Mucosa of descending colon (tissue), 3 donors: ENCODE data around the gene ECHDC3. TPM values are rescaled to one million over a fixed set of nuclear protein-coding genes. Genes with fewer than 3 reads are reported as not detected.

Source experiments
- ATAC-seq: fragments of 200-7000 bp; cut with Tn5 transposase; one replicate; pipeline ENCODE4 v1.9.1; 2020; ENCODE audit warnings: mild to moderate bottlenecking, moderate library complexity
- DNase-seq, 3 donors: peaks; one replicate each; pipeline ENCODE4 v3.0.0-alpha.2; 2020
- H3K36me3 ChIP-seq: fragments of 200-600 bp; one replicate; pipeline ENCODE4 v1.8.0; 2021; ENCODE audit warnings: low read depth, mild to moderate bottlenecking
- H3K4me1 ChIP-seq: fragments of 200-600 bp; one replicate; pipeline ENCODE4 v1.8.0; 2021; ENCODE audit warnings: low read depth, mild to moderate bottlenecking
- H3K4me3 ChIP-seq: fragments of 200-600 bp; one replicate; pipeline ENCODE4 v1.8.0; 2021; ENCODE audit warnings: mild to moderate bottlenecking
- H3K9me3 ChIP-seq: fragments of 200-600 bp; one replicate; pipeline ENCODE4 v1.8.0; 2021; ENCODE audit warnings: mild to moderate bottlenecking
- intact Hi-C, 2 donors: fragments of 100-400 bp; cut with DNase I in 1 of 2; cut with micrococcal nuclease in 1 of 2; formaldehyde crosslinking; loops; one replicate each; pipeline versions ENCODE4 v1.11.0 to v1.11.1; 2022; cut with DNase I, micrococcal nuclease
- total RNA-seq, 3 donors: library from RNA; stranded (reverse); fragmentation: NEBNext Ultra II Directional in 2 of 3; extraction: Animal tissue kit (Norgen Biotek cat#: 25700) in 2 of 3; gene quantifications; one replicate each; pipeline versions ENCODE4 v1.2.1 to v1.2.4, GENCODE V29; 2021 to 2023
- TF ChIP-seq, protein P1 (sequence below): fragments of 200-600 bp; IDR thresholded peaks from one replicate; pipeline ENCODE4 v1.8.0; 2022; ENCODE audit warnings: antibody characterized with exemption, mild to moderate bottlenecking
- donor health status: DM: no; HTN: no; CAD: no; lungs with moderate emphysema.
- donor health status: DM: no; HTN: no; CAD: no.
- donor health status: DM: no; HTN: yes; CAD: no.

ECHDC3 gene
- total RNA-seq, 3 donors from 2014 or later, result 0.43 to 9.4 (median 1.3) TPM

DNA sequence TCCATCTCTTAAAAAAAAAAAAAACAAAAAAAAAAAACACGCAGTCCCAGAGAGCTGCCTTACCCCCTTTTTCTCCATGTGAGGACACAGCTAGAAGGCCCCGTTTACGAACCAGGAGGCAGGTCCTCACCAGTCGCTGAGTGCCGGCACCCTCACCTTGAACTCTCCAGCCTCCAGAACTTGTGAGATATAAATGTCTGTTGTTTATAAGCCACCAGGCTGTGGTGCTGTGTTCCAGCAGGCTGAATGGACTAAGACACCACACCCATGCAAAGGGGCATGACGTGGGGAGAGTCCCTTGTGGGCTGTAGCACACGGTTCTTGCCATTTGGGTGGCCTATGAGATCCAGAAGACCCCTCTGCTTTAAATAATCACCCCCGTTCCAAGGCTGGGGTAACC is 17.2 kb downstream of the ECHDC3 start:
- no peaks in the 10 kb centered on the region for H3K36me3 ChIP-seq
- TF ChIP-seq, protein P1, sequence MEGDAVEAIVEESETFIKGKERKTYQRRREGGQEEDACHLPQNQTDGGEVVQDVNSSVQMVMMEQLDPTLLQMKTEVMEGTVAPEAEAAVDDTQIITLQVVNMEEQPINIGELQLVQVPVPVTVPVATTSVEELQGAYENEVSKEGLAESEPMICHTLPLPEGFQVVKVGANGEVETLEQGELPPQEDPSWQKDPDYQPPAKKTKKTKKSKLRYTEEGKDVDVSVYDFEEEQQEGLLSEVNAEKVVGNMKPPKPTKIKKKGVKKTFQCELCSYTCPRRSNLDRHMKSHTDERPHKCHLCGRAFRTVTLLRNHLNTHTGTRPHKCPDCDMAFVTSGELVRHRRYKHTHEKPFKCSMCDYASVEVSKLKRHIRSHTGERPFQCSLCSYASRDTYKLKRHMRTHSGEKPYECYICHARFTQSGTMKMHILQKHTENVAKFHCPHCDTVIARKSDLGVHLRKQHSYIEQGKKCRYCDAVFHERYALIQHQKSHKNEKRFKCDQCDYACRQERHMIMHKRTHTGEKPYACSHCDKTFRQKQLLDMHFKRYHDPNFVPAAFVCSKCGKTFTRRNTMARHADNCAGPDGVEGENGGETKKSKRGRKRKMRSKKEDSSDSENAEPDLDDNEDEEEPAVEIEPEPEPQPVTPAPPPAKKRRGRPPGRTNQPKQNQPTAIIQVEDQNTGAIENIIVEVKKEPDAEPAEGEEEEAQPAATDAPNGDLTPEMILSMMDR, result no peak
- H3K4me1 ChIP-seq, result peaks cover 10% of the 10 kb centered on the region
- H3K4me3 ChIP-seq, result no peak overlapping the region
- H3K9me3 ChIP-seq, result no peaks in the 10 kb centered on the region
- no peak for DNase-seq
- ATAC-seq, result no peak
- intact Hi-C loops, result loop anchor here in 1 of 2 donors (5.0 kb wide), 1 partner anchor 242 kb away; no protein-coding TSS in a partner anchor

DNA sequence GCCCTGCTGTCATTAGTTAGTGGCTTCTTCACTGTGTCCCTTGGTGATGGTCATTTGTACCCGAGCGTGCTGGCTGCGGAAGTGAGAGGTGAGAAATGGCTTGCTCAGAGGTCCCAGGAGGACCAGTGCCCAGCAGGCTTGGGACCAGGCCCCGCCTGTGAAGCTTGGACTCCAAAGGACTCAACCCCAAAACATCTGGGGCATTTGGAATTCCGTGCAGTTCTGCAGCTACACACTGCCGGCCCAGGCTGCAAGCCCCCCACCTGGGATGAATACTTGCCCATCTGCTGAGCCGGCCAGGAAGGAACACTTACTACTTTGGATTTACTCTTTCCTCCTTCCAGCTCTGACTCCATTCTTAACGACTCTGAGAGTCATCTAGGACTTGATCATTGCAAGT is 18.0 kb downstream of the ECHDC3 start:
- Histone ChIP-seq H3K9me3 (no peaks in the 10 kb centered on the region), H3K4me1 (peaks cover 10% of the 10 kb centered on the region), H3K4me3 (no peak overlapping the region), H3K36me3 (no peaks in the 10 kb centered on the region)
- ATAC-seq, result no peak
- intact Hi-C loops, result no loop called here
- DNase-seq, result no peak
- TF ChIP-seq, protein P1, result no peak

DNA sequence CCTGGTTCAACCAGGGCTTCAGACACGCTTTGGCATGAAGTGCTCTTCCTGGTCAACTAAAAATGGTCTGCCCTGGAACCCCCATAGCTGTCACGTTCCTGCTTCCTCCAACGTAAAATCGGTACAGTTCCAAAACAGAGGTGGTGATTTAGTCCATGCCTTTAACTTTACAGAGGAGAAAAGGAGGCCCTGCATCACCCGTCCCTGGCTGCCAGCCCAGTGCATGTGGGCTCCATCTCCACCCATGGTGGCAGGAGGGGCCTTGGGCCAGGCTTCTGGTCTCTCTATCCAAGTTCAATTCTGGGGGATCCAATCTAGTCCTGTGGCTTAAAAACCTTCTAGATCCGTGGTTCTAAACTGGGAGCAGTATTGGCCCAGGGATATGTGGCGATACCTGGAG is 18.7 kb downstream of the ECHDC3 start:
- TF ChIP-seq, protein P1, result no peak
- H3K36me3 ChIP-seq, result no peaks in the 10 kb centered on the region
- no peaks in the 10 kb centered on the region for H3K9me3 ChIP-seq
- intact Hi-C loops, result no loop called here
- H3K4me1 ChIP-seq, result peaks cover 10% of the 10 kb centered on the region
- no peak for DNase-seq
- H3K4me3 ChIP-seq, result no peak overlapping the region
- ATAC-seq, result no peak

DNA sequence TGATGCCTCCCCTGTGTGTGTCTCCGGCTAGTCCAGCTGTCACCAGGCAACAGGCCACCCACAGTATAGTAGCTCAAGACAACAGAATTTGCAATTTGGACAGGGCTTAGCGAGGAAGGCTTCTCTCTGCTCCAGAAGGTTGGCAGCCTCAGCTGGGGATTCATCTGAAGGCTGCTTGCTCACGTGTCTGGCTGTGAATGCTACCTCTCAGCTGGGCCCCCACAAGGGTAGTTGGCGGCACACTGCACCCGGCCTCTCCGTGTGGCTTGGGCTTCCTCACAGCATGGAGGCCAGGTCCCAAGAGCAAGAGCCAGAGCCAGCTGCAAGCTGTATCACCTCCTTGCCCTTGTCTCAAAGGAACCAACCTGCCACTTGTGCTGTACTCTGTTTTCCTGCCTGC is 19.2 kb downstream of the ECHDC3 start:
- H3K4me1 ChIP-seq, result peaks cover 10% of the 10 kb centered on the region
- no peak for DNase-seq
- H3K36me3 ChIP-seq, result no peaks in the 10 kb centered on the region
- no peak for ATAC-seq
- TF ChIP-seq, protein P1, result no peak
- intact Hi-C loops, result no loop called here
- no peak overlapping the region for H3K4me3 ChIP-seq
- H3K9me3 ChIP-seq, result no peaks in the 10 kb centered on the region

DNA sequence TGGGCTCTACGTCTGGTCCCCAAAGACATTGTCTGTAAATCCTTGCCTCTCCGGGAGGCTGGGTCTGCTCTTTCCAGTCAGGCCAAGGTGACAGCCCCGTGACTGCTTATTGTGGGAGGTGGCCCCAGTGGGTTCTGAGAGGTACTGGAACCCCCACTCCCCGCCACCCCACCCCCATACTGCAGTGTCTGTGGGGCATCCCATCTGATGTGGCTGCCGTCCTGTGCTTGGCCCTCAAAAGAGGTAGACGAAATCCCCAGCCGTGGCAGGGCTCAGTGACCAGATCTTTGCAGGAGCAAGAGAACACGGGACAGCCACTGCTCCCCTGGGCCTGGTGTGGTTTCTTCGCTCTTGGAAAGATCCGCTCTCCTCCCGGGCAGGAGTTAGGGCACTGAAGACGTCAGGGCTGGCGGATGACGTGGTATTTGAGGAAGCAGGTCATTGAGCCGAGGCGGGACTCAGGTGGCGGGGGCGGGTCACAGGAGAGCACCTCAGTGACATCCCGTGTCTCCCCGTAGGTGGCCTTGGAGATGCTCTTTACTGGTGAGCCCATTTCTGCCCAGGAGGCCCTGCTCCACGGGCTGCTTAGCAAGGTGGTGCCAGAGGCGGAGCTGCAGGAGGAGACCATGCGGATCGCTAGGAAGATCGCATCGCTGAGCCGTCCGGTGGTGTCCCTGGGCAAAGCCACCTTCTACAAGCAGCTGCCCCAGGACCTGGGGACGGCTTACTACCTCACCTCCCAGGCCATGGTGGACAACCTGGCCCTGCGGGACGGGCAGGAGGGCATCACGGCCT is 20.7 kb downstream of the ECHDC3 start:
- intact Hi-C loops, result no loop called here
- no peak for DNase-seq
- ATAC-seq, result no peak
- no peaks in the 10 kb centered on the region for H3K36me3 ChIP-seq
- H3K4me3 ChIP-seq, result no peak overlapping the region
- TF ChIP-seq, protein P1, result no peak
- H3K4me1 ChIP-seq, result peaks cover 4% of the 10 kb centered on the region
- no peaks in the 10 kb centered on the region for H3K9me3 ChIP-seq

DNA sequence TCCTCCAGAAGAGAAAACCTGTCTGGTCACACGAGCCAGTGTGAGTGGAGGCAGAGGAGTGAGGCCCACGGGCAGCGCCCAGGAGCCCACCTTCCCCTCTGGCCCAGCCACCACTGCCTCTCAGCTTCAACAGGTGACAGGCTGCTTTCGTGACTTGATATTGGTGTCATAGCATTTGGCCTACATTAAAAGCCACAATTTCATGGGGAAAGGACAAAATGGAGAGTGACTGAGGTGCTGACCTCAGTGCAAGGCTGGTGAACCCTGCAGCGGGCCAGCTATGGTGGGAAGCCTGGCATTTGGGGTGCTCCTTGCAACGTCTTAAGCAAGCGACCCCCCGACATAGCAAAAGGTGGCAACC is 21.3 kb downstream of the ECHDC3 start:
- Histone ChIP-seq H3K36me3 (no peaks in the 10 kb centered on the region), H3K9me3 (no peaks in the 10 kb centered on the region), H3K4me3 (no peak overlapping the region), H3K4me1 (no peaks in the 10 kb centered on the region)
- TF ChIP-seq, protein P1, result no peak
- ATAC-seq, result no peak
- DNase-seq, result no peak
- intact Hi-C loops, result no loop called here
